Kidney tubule cell (primary cell): ENCODE data around the gene MAEA.

Experiments used
- DNase-seq: peaks from one replicate; pipeline ENCODE4 v3.0.0-alpha.2; 2018; ENCODE audit warnings: low spot score

Gene MAEA

GRCh38 chr4:1379801-1380331, 90.2 kb downstream of the MAEA start:
- DNase-seq = no peak

DNA sequence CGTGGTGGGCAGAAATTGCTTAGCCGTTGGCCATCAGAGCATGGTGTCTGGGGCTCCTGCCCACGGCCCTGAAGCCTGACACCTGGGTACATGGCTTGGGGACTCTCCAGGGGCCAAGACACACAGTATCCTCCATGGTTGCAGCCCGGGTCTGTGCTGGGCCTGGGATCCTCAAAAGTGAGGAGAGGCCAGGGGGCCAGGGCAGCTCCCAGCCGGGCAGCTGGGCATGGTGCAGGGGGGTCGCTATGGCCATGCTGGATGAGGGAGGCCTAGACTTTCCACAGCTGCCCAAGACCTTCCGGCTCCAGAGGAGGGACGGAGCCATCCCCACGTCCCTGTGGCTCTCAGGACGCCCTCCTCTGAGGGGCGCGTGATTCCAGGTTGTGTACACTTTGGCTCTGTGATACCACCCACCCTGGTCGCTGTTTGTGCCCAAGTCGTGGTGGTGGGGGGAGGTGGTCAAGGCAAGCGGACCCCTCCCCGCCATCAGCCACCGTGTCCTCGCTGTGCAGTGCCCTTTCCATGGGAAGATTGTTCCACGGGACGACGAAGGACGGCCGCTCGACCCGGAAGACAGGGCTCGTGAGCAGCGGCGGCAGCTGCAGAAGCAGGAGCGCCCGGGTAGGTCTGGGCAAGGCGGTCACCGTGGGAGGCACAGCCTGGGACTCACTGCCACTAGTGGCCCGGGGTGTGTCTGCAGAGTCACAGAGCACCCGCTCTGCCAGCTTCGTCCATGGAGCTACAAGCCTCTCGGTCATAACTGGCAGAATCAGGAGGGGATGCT, 90.9 kb downstream of the MAEA start:
- no peak for DNase-seq

DNA sequence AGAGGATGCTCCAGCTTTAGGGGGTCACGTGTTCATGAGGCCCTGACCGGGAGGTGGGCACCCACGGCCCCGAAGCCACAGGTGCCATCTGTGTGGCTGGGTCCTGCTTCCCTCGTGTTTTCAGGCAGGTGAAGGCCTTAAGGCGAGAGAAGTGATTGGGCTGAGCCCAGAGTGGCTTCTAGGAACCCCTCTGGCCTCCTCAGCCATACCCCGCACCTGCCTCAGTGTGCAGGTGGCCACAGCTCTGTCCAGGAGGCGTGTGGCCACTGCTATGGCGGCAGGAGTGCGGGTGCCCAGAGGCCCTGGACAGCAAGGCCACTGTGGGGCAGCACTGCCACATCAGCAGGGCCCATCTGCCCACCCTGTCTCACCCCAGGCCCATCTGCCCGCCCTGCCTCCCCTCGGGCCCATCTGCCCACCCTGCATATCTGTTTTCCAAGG, 91.5 kb downstream of the MAEA start:
- DNase-seq = no peak

- DNase-seq = no peak
Observed at GRCh38 chr4:1381944-1382541, 92.4 kb downstream of the MAEA start.

- DNase-seq = no peak
Observed at GRCh38 chr4:1382776-1383727, 93.4 kb downstream of the MAEA start.

GRCh38 chr4:1383728-1384591, 94.3 kb downstream of the MAEA start:
- no peak for DNase-seq

- DNase-seq = no peak
Observed at GRCh38 chr4:1384675-1385372, 95.1 kb downstream of the MAEA start.

DNA sequence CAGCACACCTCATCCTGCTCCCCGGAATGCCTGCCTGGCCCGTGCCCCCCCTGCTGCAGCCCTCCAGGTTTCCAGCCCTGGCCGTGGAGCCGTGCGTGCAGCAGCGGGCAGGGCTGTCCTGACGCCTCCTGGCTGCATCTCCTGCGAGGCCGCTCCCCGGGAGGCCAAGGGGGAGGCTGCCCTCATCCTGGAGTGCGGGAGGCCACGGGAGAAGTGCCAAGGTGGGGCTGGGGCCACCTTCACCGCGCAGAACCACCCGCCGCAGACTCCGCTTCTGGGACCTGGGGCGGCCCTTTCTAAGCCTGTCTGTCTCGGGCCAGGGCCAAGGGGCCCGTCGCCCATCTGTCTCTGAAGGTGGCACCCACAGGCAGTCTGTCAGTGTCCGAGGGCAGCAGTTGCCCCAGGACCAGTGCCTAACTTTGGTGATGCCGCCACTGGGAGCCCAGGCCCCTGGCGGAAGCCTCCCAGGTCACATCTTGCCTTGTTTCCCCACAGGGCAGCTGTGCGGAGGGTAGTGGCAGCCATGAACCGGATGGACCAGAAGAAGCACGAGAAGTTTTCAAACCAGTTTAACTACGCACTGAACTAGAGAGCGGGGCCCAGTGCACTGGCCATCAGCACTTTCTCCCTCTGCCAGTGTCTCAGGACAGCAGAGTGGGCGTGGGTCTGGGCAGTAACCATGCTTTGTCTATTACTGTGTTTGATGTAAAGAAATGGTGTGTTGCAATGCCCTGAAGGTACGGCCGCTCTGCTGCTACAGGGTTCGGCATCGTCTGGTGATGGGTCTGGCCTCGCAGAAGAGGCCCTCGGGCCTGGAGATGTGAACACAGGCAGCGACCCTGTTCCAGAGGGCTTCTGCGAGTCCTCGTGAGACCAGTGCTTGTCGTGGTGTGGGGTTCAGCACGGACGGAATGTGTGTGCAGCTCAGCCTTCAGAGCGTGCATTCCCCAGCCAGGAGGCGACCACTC, 96.0 kb downstream of the MAEA start:
- DNase-seq = no peak
